Keratinocyte (primary cell): ENCODE results near the gene RPH3AL. TPM values are rescaled to one million over a fixed set of nuclear protein-coding genes. Genes with fewer than 3 reads are reported as not detected.

Source experiments
- DNase-seq: peaks from one replicate; pipeline ENCODE4 v3.0.0-alpha.2; 2011; ENCODE audit warnings: low read depth, missing footprints, low spot score
- FAIRE-seq: peaks from 2 replicates; lab custom pipeline; 2011; peaks lifted over from hg19 to GRCh38; lab: Jason Lieb, UNC
- H2AFZ ChIP-seq: 2 replicates; pipeline ENCODE4 v1.6.0; 2012; ENCODE audit warnings: low read length, control low read depth, inconsistent platforms; ENCODE audit not compliant: control insufficient read depth
- H3K27ac ChIP-seq: 2 replicates; pipeline ENCODE4 v1.5.1; 2011; ENCODE audit warnings: low read length; ENCODE audit not compliant: control insufficient read depth, insufficient read depth
- H3K27me3 ChIP-seq: 3 replicates; pipeline ENCODE4 v1.6.0; 2011; ENCODE audit warnings: low read length; ENCODE audit not compliant: control insufficient read depth, insufficient read depth; ENCODE audit errors: extremely low read depth
- H3K36me3 ChIP-seq, 2 experiments: 2 replicates in 1 of 2; 3 replicates in 1 of 2; pipeline ENCODE4 v1.5.1; 2011; ENCODE audit warnings: low read length in 2 of 2, mild to moderate bottlenecking in 1 of 2; ENCODE audit not compliant: control insufficient read depth in 2 of 2, insufficient read depth in 2 of 2; ENCODE audit errors: extremely low read depth in 1 of 2
- H3K4me1 ChIP-seq: 3 replicates; pipeline ENCODE4 v1.5.1; 2011; ENCODE audit warnings: low read length; ENCODE audit not compliant: control insufficient read depth, insufficient read depth; ENCODE audit errors: extremely low read depth
- H3K4me2 ChIP-seq: 3 replicates; pipeline ENCODE4 v1.6.0; 2011; ENCODE audit warnings: low read depth, low read length; ENCODE audit not compliant: control insufficient read depth, insufficient read depth; ENCODE audit errors: extremely low read depth
- H3K4me3 ChIP-seq, 3 experiments: fragments of 200-600 bp in 1 of 3; sonication (generic) in 1 of 3; 2 replicates in 2 of 3; 3 replicates in 1 of 3; pipeline ENCODE4 v1.5.1; 2011 to 2016; ENCODE audit warnings: low read length in 3 of 3, mild to moderate bottlenecking in 3 of 3, control low read depth in 2 of 3, inconsistent platforms in 1 of 3, low read depth in 1 of 3, mixed read lengths in 1 of 3, mixed run types in 1 of 3, moderate library complexity in 1 of 3; ENCODE audit not compliant: control insufficient read depth in 2 of 3, insufficient read depth in 2 of 3; ENCODE audit errors: extremely low read depth in 1 of 3
- H3K79me2 ChIP-seq: 2 replicates; pipeline ENCODE4 v1.6.0; 2012; ENCODE audit warnings: low read length; ENCODE audit not compliant: control insufficient read depth, insufficient read depth
- H3K9ac ChIP-seq: 3 replicates; pipeline ENCODE4 v1.6.0; 2011; ENCODE audit warnings: low read length; ENCODE audit not compliant: control insufficient read depth, insufficient read depth; ENCODE audit errors: extremely low read depth
- H3K9me1 ChIP-seq: 3 replicates; pipeline ENCODE4 v1.6.0; 2011; ENCODE audit warnings: low read length; ENCODE audit not compliant: control insufficient read depth, insufficient read depth; ENCODE audit errors: extremely low read depth
- H3K9me3 ChIP-seq: 2 replicates; pipeline ENCODE4 v1.5.1; 2012; ENCODE audit warnings: low read depth, low read length; ENCODE audit not compliant: control insufficient read depth
- H4K20me1 ChIP-seq: 3 replicates; pipeline ENCODE4 v1.6.0; 2011; ENCODE audit warnings: low read length; ENCODE audit not compliant: control insufficient read depth, insufficient read depth; ENCODE audit errors: extremely low read depth
- EZH2 ChIP-seq: IDR thresholded peaks from one replicate; pipeline ENCODE4 v1.6.1; 2012; ENCODE audit warnings: inconsistent platforms, mild to moderate bottlenecking, low read length, moderate library complexity
- dilution Hi-C: fragments of 300-500 bp; cut with MboI; formaldehyde crosslinking; loops from one replicate; pipeline ENCODE4 v1.7.0; 2020; ENCODE audit warnings: low sequenced_read_pairs; ENCODE audit not compliant: extremely low pct_ligation_motif_present
- polyA plus RNA-seq, 5 experiments: library from polyadenylated mRNA; depleted of rRNA in 3 of 5; stranded (reverse) in 3 of 5; stranded (forward) in 1 of 5; unstranded in 1 of 5; fragments of >200 nt; gene quantifications; 1 replicate in 1 of 5; 2 replicates in 3 of 5; 3 replicates in 1 of 5; pipeline versions ENCODE4 v1.2.1 to v1.2.3, GENCODE V29; 2011 to 2012; ENCODE audit warnings: missing spikeins in 2 of 5, low read depth in 1 of 5, low replicate concordance in 1 of 5
- TF ChIP-seq, protein P1 (sequence below), 3 experiments: IDR thresholded peaks in 1 of 3; conservative IDR thresholded peaks in 1 of 3; optimal IDR thresholded peaks in 1 of 3; 2 replicates in 2 of 3; 3 replicates in 1 of 3; pipeline versions ENCODE3 to v1.5.1; 2011; ENCODE audit warnings: low read length in 3 of 3, mild to moderate bottlenecking in 3 of 3, moderate library complexity in 2 of 3, control low read depth in 1 of 3, inconsistent platforms in 1 of 3; ENCODE audit not compliant: insufficient read depth in 2 of 3; ENCODE audit errors: extremely low read depth in 1 of 3

Gene RPH3AL
- polyA plus RNA-seq, 1 donor (not counting 4 experiments of a cell fraction or from before 2014, with no cell fraction given) = 0.31 TPM

GRCh38 chr17:185445-186138, 167.0 kb downstream of the RPH3AL start:
- TF ChIP-seq, protein P1, sequence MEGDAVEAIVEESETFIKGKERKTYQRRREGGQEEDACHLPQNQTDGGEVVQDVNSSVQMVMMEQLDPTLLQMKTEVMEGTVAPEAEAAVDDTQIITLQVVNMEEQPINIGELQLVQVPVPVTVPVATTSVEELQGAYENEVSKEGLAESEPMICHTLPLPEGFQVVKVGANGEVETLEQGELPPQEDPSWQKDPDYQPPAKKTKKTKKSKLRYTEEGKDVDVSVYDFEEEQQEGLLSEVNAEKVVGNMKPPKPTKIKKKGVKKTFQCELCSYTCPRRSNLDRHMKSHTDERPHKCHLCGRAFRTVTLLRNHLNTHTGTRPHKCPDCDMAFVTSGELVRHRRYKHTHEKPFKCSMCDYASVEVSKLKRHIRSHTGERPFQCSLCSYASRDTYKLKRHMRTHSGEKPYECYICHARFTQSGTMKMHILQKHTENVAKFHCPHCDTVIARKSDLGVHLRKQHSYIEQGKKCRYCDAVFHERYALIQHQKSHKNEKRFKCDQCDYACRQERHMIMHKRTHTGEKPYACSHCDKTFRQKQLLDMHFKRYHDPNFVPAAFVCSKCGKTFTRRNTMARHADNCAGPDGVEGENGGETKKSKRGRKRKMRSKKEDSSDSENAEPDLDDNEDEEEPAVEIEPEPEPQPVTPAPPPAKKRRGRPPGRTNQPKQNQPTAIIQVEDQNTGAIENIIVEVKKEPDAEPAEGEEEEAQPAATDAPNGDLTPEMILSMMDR (optimal IDR thresholded peaks at IDR 0.05 in 1 of 3, IDR thresholded peaks at IDR 0.05 in 1 of 3, conservative IDR thresholded peaks at IDR 0.05 in 1 of 3; ENCODE audit: extremely low read depth in 1 of 3, insufficient read depth in 2 of 3, low read length in 3 of 3) = no peak
- TF ChIP-seq EZH2 = no peak
- no peak overlapping the region for H2AFZ ChIP-seq
- H3K27me3 ChIP-seq = peaks cover 39% of the 10 kb centered on the region
- H3K9me1 ChIP-seq = no peaks in the 10 kb centered on the region
- H4K20me1 ChIP-seq = peaks cover 2% of the 10 kb centered on the region
- H3K27ac ChIP-seq = no peak overlapping the region
- dilution Hi-C loops = no loop called here
- H3K79me2 ChIP-seq = no peaks in the 10 kb centered on the region
- no peak overlapping the region for H3K4me3 ChIP-seq
- H3K9ac ChIP-seq = no peak overlapping the region
- H3K4me2 ChIP-seq = no peak overlapping the region
- FAIRE-seq (no peak), DNase-seq (no peak)
- H3K4me1 ChIP-seq = peaks cover 3% of the 10 kb centered on the region
- no peaks in the 10 kb centered on the region for H3K36me3 ChIP-seq
- H3K9me3 ChIP-seq = no peaks in the 10 kb centered on the region

DNA sequence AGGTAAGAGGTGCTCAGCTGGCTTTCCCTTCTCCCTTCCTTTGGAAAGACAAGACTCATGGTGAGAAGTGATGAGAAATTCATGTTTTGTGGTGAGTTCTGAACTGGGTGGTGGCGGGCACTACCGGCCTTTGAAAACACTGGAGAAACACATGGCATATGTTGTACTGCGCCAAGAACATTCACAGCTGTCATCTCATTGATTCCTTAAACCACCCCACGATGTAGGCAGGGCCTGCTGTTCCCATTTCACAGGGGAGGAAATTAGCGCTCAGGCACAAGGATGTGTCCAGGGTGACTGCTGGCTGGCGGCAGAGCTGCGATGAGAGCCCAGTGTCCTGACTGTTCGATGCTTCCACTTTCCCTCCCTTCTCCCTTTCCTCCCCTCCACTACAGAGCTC, 169.6 kb downstream of the RPH3AL start:
- no peak for FAIRE-seq
- dilution Hi-C loops = no loop called here

More for the DNA sequence above, 169.6 kb downstream of the RPH3AL start:
- Histone ChIP-seq H3K4me1 (peaks cover 3% of the 10 kb centered on the region), H3K9me1 (no peaks in the 10 kb centered on the region), H2AFZ (no peak overlapping the region), H3K4me3 (no peak overlapping the region), H3K4me2 (no peak overlapping the region), H3K79me2 (no peaks in the 10 kb centered on the region), H3K9ac (no peak overlapping the region), H3K36me3 (no peaks in the 10 kb centered on the region), H3K9me3 (no peaks in the 10 kb centered on the region), H3K27me3 (peaks cover 64% of the 10 kb centered on the region), H3K27ac (no peak overlapping the region), H4K20me1 (peaks cover 2% of the 10 kb centered on the region)
- no peak for TF ChIP-seq EZH2
- TF ChIP-seq, protein P1 (optimal IDR thresholded peaks at IDR 0.05 in 1 of 3, IDR thresholded peaks at IDR 0.05 in 1 of 3, conservative IDR thresholded peaks at IDR 0.05 in 1 of 3; ENCODE audit: extremely low read depth in 1 of 3, insufficient read depth in 2 of 3, low read length in 3 of 3) = no peak
- no peak for DNase-seq
